H1 (cell line): ENCODE results near the gene CAMKK1. TPM values are rescaled to one million over a fixed set of nuclear protein-coding genes. Genes with fewer than 3 reads are reported as not detected.

ENCODE experiments used
- ASH2L ChIP-seq: fragments of 200-600, 300-600 bp; sonication (generic); IDR thresholded peaks from one replicate; pipeline ENCODE4 v1.7.1; 2017; ENCODE audit warnings: low read length
- JUN ChIP-seq: IDR thresholded peaks from 2 replicates; pipeline ENCODE4 v1.6.1; 2011; ENCODE audit warnings: low read depth, mild to moderate bottlenecking, improper control_type of control experiment, low read length
- KDM4A ChIP-seq: IDR thresholded peaks from one replicate; pipeline ENCODE4 v1.7.1; 2012; ENCODE audit warnings: low read depth, mild to moderate bottlenecking, moderate library complexity, low read length, inconsistent platforms; ENCODE audit not compliant: severe bottlenecking
- RXRA ChIP-seq: IDR thresholded peaks from 2 replicates; pipeline ENCODE4 v1.6.1; 2011; ENCODE audit warnings: low read depth, mild to moderate bottlenecking, low read length, moderate library complexity; ENCODE audit not compliant: insufficient read depth
- polyA plus RNA-seq, 7 experiments: library from polyadenylated mRNA; depleted of rRNA in 3 of 7; stranded (reverse) in 5 of 7; unstranded in 2 of 7; fragments of >200 nt in 5 of 7; fragments of 200-250 nt in 2 of 7; gene quantifications; 1 replicate in 5 of 7; 2 replicates in 1 of 7; 4 replicates in 1 of 7; pipeline versions ENCODE4 v1.2.1 to v1.2.3, GENCODE V29; 2011 to 2013; ENCODE audit warnings: missing spikeins in 2 of 7, mixed read lengths in 2 of 7
- total RNA-seq: library from RNA; stranded (reverse); fragmentation: NEBNext Ultra II Directional; extraction: Animal tissue kit (Norgen Biotek cat#: 25700); gene quantifications from 2 replicates; pipeline ENCODE4 v1.2.1, GENCODE V29; 2021
- TF ChIP-seq, protein P1 (sequence below): fragments of 300-600 bp; sonication (generic); IDR thresholded peaks from 2 replicates; pipeline ENCODE4 v1.7.1; 2012; ENCODE audit warnings: low read length, moderate library complexity, mild to moderate bottlenecking, inconsistent platforms; ENCODE audit not compliant: insufficient replicate concordance
- TF ChIP-seq, protein P2 (sequence below): IDR thresholded peaks from 2 replicates; pipeline ENCODE4 v1.6.1; 2012; ENCODE audit warnings: low read length, inconsistent platforms
- TF ChIP-seq, protein P3 (sequence below): IDR thresholded peaks from 2 replicates; pipeline ENCODE4 v1.6.1; 2012; ENCODE audit warnings: inconsistent platforms

CAMKK1 gene
- total and polyA plus RNA-seq, 2 of the 8 experiments (the other 6 are each of a cell fraction or from before 2014, with no cell fraction given), result 7.1 to 7.6 TPM

DNA sequence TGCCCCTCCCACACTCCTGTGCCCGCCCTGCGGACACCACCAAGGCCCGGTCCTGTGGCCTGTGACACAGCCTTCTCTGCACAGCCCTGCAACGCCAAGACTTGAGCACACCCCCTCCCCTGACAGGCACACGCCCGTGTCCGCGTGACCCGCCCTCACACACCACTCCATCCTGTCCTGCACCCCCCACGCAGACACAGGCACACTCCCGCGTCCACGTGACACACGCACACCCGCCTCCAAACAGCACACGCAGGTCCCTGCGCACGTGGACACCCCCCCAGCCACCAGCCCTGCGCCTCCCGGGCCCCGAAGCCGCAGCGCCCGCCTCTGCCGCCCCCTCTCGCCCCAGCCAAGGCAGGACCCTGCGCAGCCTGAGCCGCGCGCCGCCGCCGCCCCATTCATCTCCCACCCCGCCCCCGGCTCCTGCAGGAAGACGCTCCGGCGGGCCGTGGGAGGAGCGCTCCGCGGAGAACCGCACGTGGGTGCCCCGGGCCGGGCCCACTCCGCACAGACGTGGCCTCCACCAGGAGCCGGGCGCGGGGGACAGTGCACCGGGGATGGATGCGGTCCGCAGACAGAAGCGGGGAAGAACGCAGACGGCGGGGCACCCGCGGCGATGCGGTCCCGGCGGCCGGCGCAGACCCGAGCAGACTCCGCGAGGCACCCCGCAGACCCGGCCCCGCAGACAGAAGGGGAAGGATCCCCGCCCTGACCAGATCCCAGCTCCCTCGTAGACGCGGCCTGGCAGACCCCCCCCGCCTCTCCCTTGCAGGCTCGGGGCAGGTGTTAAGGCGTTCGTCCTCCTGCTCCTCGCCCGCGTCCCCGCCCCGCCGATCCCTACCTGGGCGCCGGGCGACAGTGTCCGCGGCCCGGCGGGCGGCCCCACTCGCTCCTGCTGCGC, 506 bp downstream of the CAMKK1 start (continued):
- TF ChIP-seq, protein P1, sequence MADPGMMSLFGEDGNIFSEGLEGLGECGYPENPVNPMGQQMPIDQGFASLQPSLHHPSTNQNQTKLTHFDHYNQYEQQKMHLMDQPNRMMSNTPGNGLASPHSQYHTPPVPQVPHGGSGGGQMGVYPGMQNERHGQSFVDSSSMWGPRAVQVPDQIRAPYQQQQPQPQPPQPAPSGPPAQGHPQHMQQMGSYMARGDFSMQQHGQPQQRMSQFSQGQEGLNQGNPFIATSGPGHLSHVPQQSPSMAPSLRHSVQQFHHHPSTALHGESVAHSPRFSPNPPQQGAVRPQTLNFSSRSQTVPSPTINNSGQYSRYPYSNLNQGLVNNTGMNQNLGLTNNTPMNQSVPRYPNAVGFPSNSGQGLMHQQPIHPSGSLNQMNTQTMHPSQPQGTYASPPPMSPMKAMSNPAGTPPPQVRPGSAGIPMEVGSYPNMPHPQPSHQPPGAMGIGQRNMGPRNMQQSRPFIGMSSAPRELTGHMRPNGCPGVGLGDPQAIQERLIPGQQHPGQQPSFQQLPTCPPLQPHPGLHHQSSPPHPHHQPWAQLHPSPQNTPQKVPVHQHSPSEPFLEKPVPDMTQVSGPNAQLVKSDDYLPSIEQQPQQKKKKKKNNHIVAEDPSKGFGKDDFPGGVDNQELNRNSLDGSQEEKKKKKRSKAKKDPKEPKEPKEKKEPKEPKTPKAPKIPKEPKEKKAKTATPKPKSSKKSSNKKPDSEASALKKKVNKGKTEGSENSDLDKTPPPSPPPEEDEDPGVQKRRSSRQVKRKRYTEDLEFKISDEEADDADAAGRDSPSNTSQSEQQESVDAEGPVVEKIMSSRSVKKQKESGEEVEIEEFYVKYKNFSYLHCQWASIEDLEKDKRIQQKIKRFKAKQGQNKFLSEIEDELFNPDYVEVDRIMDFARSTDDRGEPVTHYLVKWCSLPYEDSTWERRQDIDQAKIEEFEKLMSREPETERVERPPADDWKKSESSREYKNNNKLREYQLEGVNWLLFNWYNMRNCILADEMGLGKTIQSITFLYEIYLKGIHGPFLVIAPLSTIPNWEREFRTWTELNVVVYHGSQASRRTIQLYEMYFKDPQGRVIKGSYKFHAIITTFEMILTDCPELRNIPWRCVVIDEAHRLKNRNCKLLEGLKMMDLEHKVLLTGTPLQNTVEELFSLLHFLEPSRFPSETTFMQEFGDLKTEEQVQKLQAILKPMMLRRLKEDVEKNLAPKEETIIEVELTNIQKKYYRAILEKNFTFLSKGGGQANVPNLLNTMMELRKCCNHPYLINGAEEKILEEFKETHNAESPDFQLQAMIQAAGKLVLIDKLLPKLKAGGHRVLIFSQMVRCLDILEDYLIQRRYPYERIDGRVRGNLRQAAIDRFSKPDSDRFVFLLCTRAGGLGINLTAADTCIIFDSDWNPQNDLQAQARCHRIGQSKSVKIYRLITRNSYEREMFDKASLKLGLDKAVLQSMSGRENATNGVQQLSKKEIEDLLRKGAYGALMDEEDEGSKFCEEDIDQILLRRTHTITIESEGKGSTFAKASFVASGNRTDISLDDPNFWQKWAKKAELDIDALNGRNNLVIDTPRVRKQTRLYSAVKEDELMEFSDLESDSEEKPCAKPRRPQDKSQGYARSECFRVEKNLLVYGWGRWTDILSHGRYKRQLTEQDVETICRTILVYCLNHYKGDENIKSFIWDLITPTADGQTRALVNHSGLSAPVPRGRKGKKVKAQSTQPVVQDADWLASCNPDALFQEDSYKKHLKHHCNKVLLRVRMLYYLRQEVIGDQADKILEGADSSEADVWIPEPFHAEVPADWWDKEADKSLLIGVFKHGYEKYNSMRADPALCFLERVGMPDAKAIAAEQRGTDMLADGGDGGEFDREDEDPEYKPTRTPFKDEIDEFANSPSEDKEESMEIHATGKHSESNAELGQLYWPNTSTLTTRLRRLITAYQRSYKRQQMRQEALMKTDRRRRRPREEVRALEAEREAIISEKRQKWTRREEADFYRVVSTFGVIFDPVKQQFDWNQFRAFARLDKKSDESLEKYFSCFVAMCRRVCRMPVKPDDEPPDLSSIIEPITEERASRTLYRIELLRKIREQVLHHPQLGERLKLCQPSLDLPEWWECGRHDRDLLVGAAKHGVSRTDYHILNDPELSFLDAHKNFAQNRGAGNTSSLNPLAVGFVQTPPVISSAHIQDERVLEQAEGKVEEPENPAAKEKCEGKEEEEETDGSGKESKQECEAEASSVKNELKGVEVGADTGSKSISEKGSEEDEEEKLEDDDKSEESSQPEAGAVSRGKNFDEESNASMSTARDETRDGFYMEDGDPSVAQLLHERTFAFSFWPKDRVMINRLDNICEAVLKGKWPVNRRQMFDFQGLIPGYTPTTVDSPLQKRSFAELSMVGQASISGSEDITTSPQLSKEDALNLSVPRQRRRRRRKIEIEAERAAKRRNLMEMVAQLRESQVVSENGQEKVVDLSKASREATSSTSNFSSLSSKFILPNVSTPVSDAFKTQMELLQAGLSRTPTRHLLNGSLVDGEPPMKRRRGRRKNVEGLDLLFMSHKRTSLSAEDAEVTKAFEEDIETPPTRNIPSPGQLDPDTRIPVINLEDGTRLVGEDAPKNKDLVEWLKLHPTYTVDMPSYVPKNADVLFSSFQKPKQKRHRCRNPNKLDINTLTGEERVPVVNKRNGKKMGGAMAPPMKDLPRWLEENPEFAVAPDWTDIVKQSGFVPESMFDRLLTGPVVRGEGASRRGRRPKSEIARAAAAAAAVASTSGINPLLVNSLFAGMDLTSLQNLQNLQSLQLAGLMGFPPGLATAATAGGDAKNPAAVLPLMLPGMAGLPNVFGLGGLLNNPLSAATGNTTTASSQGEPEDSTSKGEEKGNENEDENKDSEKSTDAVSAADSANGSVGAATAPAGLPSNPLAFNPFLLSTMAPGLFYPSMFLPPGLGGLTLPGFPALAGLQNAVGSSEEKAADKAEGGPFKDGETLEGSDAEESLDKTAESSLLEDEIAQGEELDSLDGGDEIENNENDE, result no peak
- no peak for TF ChIP-seq RXRA
- TF ChIP-seq, protein P2, sequence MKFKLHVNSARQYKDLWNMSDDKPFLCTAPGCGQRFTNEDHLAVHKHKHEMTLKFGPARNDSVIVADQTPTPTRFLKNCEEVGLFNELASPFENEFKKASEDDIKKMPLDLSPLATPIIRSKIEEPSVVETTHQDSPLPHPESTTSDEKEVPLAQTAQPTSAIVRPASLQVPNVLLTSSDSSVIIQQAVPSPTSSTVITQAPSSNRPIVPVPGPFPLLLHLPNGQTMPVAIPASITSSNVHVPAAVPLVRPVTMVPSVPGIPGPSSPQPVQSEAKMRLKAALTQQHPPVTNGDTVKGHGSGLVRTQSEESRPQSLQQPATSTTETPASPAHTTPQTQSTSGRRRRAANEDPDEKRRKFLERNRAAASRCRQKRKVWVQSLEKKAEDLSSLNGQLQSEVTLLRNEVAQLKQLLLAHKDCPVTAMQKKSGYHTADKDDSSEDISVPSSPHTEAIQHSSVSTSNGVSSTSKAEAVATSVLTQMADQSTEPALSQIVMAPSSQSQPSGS, result no peak
- TF ChIP-seq, protein P3, sequence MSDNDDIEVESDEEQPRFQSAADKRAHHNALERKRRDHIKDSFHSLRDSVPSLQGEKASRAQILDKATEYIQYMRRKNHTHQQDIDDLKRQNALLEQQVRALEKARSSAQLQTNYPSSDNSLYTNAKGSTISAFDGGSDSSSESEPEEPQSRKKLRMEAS, result peak; percentile 72
- no peak for TF ChIP-seq JUN
- TF ChIP-seq KDM4A, result peak; percentile 80
- TF ChIP-seq ASH2L, result peak; percentile 37
